Right renal pelvis (tissue), 4 donors: ENCODE results near the gene MITF. TPM values are rescaled to one million over a fixed set of nuclear protein-coding genes. Genes with fewer than 3 reads are reported as not detected.
"Not testable (repeated sequence)": the region's sequence is repeated elsewhere in the genome, so short reads cannot be mapped to it uniquely, and the experiment has no call there.

Experiments used
- DNase-seq, 4 donors: peaks; one replicate each; pipeline ENCODE4 v3.0.0-alpha.2; 2013; ENCODE audit warnings: low read depth in 4 of 4, low spot score in 3 of 4, missing footprints in 1 of 4
- polyA plus RNA-seq, 4 donors: library from polyadenylated mRNA; unstranded; fragments of 120-200 nt; gene quantifications; one replicate each; pipeline ENCODE4 v1.2.1, GENCODE V29; 2013; ENCODE audit not compliant: insufficient read length in 4 of 4

MITF gene
- polyA plus RNA-seq, 4 donors = 37.2 to 49.2 (median 43.8) TPM

DNA sequence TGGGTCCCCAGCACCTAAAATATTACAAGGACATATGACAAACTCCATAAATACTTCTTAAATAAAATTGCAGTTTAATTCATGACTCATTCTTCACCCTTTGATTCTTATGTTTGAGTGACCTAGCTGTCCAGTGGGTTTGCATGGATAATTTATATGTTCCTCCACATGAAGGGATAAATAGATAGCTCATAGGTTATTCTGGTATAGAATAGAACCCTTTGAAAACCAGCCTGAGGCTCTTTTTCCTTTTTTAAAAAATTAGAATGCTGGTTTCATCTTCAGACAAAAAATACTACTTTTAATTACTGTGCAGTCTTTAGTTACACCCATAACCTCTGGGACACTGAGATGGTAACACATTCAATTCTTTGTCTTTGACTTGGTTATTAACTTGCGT, 163.1 kb downstream of the MITF start:
- no peak for DNase-seq

DNA sequence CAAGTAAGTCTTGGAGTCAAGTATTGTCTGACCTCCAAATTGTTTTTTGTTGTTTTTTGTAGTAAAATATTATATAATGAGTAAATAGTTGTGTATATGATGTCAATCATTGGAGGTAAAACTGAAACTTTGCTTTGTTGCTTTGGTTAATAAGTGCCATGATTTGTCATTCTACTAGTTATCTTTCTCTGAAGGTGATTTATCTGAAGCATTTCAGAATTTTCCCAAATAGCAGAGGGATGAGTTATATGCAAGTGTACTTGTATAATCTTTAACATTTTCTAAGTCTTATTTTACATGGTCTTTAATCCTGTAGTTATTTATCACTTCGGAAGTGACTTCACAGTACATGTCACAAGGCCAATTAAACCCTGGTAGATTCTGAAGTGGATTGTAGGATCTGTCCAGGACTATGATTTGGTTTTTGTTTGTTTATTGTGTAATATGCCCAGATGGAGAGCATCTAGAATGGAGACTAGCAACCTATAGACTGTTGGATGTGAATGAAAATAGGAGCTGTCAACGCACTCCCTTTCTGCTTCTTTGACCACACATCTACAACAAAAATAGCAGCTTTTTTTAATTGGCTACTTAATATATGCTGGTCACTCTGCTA, 167.2 kb downstream of the MITF start:
- DNase-seq = no peak

DNA sequence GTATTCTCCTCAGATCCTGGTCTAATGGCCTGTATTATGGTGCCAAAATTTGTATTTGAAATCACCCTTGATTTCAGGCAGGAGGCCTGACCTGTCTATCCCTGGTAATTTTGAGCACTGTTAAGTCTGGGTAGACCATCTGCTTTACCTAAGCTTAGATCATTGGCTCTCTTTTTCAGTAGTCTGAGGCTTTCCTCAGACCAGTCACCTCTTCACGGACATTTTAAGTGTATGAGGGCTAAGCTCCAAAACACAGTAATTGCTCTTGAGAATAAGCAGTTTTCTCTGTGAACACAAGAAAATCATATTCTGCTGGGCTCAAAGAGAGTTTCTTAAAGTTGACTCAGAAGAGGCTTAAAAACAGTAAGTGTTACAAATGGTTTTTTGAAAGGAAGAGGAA, 168.3 kb downstream of the MITF start:
- DNase-seq = no peak

DNA sequence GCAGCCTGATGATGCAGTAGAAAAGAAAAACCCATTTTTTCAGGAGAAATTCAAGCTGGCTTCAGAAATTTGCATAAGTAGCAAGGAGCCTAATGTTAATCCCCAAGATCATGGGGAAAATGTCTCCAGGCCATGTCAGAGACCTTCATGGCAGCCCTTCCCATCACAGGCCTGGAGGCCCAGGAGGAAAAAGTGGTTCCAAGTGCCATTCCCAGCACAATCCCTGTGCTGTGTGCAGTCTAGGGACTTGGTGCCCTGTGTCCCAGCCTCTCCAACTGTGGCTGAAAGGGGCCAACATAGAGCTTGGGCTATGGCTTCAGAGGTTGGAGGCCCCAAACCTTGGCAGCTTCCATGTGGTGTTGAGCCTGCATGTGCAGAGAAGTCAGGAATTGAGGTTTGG, 170.6 kb downstream of the MITF start:
- not testable (repeated sequence) for DNase-seq

DNA sequence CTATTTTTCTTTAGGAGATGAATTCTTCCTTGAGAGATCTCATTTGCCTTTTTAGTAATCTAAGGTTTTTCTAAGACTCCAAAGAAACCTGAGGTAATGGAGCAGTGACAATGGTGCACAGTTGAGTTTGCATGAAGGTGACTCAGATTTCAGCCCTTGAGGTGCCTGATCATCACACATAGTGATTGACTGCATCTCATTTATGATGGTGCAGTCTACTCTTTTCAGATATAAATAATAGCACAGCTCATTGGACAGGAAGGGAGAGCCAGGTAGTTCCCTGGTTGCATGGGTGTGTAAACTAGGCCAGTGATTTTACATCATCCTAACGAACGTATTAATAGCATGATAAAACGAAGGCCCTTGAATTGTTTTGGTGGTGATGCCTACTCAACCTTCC, 174.2 kb downstream of the MITF start:
- DNase-seq = no peak

DNA sequence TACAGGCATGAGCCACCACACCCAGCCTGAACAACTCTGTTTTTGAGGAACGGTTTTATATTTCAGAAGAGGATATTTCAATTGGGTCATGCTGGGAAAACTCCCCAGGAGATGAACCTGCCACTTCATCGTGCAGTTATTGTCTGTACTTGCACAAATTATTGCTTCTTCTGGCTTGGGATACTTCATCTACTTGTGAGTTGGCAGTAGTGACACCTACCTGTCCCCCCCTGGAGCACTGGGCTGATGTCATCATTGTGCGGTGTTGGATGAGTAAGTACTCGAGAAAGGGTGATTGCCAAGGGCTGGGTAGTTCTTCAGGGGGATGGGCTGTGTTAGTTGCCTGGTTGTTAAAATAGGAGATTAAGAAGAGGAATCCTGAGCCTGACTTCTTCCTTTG, 175.1 kb downstream of the MITF start:
- no peak for DNase-seq

DNA sequence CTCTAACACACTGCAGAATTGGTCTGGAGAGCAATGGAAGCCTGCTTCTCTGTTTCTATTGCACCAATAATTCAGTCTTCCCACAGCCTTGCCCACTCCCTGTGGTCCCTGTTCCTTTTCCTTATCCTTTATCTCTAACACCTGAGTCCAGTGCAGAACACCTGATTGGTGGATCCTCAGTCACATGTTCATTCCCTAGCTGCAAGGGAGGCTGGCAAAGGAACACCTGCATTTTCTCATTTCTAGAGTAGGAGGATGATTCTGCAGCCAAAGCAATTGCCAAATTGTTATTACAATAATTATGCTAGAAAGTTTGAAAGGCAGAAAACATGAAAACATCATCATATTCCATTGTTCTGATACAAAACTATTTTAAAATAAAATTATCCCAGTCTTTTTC, 176.5 kb downstream of the MITF start:
- no peak for DNase-seq

DNA sequence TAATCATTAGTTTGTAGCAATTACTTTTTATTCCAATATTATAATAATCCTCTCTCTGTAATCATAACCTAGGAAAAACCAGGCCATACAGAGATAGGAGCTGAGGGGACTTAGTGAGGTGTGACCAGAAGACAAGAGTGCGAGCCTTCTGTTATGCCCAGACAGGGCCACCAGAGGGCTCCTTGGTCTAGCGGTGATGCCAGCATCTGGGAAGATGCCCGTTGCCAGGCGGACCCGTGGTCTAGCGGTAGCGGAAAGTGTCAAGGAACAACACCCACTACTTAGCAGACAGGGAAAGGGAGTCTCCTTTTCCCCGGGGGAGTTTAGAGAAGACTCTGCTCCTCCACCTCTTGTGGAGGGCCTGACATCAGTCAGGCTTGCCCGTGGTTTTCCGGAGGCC, 180.7 kb downstream of the MITF start:
- not testable (repeated sequence) for DNase-seq

DNA sequence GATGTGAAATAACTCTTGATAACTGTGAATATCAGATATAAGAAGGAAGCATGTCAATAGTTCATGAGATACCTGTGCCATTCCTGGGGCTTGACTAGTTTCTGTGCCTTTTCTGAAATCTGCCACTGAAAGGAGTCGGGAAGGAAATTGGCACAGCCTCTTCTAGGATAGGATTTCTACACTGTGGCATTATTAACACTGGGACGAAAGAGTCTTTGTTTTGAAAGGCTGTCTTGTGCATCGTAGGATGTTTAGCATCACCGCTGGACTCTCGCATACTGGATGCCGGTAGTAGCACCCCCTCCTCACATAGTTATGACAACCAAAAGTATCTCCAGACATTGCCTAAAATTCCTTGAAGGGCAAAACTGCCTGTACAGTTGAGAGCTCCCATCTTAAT, 182.4 kb downstream of the MITF start:
- DNase-seq = no peak

DNA sequence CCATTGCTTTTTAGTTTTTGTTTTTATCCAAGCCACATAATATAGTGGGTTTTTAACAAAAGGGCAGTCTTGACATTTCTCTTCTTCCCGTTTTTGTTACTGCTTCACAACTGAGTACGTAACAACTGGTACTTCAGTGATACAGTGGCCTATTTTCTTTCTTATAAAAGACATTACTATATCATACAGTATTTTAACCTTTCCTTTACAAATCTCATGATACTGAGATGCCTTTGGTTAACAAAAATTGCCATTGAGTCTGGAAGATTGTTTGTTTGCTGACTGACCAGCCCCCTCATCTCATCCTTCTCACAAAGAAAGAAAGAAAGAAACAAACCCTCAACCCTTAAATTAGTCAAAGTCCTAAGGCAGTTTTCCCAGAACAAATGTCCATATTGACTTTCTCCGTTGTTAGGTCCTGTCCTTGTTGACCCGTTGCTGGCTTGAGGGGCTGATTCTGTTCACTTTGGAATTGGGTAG, 183.3 kb downstream of the MITF start:
- DNase-seq = no peak

DNA sequence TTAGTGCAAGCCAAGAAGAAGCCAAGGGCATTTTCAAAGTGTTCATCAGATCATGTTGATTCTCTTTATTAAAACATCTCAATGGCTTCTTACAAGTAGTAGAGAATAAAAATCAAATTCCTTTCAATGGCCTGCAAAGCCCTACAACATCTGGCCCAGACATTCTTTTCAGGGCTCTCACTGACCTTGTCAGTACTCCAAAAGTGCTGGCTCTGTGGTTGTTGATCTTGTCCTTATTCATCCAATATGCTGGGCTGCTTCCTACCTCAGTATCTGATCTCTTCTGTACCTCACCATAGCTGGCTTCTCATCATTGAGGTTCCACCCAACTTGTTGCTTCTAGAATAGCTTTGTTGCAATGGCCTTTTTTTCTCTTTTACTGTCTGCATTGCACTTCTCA, 186.2 kb downstream of the MITF start:
- no peak for DNase-seq

DNA sequence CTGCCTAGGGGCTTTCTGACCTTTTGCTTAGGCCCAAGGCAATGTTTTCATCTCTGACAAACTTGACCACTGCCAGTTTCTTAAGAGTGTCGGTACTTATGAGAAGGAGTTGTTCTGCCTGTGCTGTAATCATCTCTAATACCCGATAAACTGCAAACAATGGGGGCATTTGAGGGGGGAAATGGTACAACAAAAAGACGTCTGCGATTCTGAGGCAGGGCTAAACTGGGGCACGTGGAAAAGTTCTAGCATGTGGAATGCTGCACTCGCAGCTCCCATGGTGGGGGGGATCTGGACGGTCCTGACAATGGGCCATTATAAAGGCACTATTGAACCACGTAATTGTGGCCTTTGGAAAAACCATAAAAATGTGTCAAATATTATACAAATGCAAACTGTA, 187.1 kb downstream of the MITF start:
- DNase-seq = no peak

DNA sequence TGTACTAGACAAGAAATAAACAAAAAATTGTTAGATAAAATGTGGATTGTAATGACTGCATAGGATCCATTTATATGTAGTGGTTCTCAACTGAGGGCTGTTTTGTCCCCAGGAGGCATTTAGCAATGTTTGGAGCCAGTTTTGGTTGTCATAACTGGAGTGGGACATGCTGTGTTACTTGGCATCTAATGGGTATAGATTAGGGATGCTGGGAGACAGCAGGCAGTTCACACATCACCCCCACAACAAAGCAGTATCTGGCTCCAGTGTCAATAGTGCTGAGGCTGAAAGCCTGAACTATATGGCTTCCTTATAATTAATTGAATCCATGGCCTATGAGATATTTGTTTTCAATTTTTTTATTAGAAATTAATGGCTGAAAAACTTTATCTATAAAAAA, 188.3 kb downstream of the MITF start:
- no peak for DNase-seq

DNA sequence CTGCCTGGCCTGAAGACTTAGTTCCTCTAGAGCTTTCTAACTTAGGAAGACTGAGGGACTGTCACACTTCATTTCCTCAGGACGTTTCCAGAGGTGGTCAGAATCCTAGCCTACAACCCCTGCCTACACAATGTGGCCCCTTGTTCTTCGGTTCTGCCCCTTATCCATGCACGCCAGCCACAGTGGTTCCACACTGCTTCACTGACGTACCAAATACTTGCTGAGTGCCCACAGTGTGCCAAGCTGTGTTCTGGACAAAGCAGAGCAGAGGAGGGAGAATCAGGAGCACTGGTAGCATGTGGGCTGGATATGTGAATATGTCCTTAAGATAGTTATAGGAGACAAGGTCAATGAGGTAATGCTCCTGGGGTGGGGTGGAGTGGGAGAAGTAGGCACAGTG, 189.8 kb downstream of the MITF start:
- no peak for DNase-seq

DNA sequence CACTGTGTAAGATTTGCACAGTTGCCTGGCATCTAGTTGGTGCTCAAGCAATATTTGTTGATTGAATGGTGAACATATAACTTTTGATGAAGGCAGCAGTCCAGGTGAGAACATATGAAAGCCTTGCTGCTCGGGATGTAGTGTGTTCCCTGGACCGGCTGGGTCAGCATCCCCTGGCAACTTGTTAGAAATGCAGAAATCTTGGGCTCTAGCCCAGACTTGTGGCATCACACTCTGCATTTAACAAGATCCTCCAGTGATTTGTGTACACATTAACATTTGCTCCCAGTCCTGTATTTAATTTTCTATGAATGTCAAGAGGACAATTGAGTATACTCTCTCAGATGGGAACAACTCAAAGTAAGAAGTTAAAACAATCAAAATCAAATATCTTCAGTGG, 191.3 kb downstream of the MITF start:
- DNase-seq = no peak

DNA sequence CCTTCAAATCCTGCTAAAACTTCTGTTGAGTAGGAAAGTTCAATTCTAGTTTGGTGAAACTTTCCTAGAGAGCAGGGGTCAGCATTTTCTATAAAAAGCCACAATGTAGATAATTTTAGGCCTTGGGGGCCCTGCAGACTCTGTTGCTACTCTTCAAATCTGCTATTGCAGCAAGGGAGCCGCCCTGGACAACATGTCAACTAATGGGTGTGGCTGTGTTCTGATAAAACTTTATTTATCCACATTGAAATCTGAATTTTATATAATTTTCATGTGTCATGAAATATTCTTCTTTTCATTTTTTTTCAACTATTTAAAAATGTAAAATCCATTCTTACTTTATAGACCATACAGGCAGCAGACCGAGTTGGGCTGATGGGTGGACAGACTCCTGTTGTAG, 192.8 kb downstream of the MITF start:
- no peak for DNase-seq

DNA sequence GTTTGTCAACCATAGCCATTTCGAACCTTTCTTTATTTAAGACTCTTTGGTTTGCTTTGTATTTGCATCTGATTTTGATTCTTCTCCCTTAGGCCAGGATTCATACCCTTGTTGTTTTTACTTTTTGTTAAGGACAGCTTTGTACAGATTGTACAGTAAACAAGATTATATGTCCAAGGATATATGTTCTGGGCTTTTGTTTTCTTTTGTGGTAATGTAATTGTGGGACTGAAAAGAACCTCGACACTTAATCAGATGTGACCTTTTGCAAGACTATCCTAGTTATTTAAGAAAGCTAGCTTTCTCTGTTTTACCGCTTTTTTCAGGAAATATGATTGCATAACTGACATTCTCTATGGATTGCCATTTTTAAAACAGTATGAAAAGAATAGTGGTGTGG, 193.2 kb downstream of the MITF start:
- DNase-seq = no peak

DNA sequence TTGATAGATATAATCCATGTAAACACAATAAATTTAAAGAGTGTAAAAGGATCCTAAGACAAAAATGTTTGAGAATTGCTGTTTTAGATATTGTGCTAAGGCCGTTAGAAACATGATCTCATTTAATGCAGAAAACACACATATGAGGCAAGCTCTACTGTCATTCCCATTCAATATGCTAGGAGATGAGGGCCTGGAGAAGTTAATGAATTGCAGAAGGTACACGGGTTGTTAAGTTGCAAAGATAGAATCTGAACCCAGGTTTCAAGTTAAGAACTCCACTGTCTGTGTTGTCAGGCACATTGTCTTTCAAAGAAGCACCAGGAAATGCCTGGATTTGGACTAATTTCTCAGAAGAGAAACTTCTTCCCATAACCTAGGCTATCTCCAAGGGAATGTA, 195.1 kb downstream of the MITF start:
- no peak for DNase-seq

DNA sequence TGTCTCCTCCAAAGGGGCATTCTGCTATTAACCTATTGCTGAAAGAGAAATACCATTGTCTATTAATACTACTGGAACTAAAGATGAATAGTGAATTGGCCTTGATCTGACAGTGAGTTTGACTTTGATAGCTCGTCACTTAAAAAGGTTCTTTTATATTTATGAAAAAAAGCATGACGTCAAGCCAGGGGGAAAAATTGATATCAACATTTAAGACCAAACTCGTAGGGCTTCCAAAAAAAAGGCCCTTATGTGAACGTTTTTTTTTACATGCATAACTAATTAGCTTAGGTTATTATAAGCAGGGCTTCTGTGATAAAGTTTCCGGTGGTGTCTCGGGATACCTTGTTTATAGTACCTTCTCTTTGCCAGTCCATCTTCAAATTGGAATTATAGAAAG, 197.0 kb downstream of the MITF start:
- no peak for DNase-seq

DNA sequence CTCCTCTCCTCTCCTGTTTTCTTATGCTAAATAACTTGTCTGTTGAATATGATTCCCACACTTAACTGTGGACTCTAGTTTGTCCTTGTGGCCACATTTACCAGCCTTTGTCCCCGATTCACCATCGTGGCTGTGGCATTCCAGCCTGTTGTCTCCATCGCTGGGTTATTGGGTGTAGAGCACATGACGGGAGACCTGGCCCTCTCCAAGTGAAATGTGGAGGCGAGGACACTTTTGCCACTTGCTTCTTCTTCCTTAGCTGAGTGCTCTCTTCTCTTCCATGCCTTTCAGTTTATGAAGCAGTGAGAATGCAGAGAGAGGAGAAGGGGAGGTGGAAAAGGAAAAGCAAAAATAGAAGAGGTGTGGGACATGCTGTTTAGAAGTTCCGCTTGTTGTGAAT, 198.8 kb downstream of the MITF start:
- no peak for DNase-seq

DNA sequence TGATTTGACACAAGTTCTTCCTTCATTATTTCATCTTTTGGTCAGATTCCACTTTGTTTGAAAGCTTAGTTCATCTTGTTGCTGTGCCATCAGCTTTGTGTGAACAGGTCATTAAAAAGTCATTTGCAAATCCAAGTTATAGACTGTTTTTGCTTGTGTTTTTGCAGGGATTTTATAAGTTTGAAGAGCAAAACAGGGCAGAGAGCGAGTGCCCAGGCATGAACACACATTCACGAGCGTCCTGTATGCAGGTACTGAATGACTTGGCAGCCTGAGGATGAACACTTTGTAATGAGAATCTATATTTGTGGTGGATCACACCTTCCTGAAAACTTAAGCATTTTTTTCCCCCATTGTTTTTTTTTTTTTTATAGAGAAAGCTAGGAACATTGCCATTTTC, 199.7 kb downstream of the MITF start:
- no peak for DNase-seq

DNA sequence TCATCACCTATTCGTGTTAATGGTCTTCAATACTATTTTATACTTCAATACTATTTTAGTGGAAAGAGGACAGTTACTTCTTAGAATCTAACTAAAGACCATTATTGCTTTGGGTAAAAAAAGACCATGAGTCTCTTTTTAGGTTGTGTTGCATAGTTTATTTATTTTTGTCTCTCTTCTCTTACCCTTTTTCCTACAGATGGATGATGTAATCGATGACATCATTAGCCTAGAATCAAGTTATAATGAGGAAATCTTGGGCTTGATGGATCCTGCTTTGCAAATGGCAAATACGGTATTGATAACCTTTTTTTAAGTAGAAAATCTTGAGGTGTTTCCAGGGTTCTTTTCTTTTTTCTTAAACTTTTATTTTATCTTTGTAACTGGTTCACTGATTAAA, 201.8 kb downstream of the MITF start:
- DNase-seq = no peak

DNA sequence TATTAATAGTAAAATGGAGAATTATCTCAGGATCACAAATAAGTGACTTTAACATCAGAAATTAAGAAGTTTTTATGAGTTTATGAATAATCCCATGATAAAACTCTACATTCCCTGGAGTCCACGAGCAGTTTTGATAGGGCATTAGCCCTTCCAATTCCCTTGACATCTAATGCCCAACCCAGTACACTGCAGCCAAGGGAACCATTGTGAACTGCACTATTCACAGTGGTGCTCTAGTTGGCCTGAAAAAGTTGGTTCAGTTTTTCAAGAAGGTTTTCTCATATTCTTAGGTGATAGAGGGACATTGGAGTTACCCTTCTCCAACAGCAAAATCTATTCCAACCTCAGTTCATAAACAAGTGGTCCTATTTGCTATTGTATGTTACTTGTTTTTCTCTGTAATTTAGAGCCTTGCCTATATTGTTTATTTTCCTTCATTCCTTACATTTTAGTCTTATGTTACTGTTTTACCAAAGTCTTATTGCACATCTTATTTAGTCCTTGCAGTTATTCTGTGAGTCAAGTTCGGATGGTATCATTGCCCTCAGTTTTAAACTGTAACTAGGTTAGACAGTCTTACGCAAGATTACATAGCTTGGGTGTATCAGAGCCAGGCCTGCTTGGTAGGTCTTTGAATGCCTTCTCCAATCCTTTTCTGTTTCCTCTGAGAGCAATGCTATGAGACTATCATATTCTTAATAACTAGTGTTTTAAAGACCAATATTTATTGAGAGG, 202.3 kb downstream of the MITF start:
- DNase-seq = no peak
